Left cardiac atrium (tissue), 4 donors: ENCODE data around the gene CCP110. TPM values are rescaled to one million over a fixed set of nuclear protein-coding genes. Genes with fewer than 3 reads are reported as not detected.
"Not testable (repeated sequence)": the region's sequence is repeated elsewhere in the genome, so short reads cannot be mapped to it uniquely, and the experiment has no call there.

Source experiments
- ATAC-seq, 2 donors: fragments of 200-7000 bp; cut with Tn5 transposase; one replicate each; pipeline ENCODE4 v1.9.1; 2020; ENCODE audit warnings: mild to moderate bottlenecking in 2 of 2, moderate library complexity in 2 of 2
- DNase-seq: peaks from one replicate; pipeline ENCODE4 v3.0.0-alpha.2; 2020
- intact Hi-C, 2 donors: fragments of 100-400 bp; cut with DNase I; formaldehyde crosslinking; loops; one replicate each; pipeline versions ENCODE4 v1.14.1 to v1.15.1; 2022 to 2023
- total RNA-seq, 2 donors: library from RNA; stranded (reverse); fragmentation: NEBNext Ultra II Directional; extraction: Animal tissue kit (Norgen Biotek cat#: 25700); gene quantifications; one replicate each; pipeline ENCODE4 v1.2.1, GENCODE V29; 2021
- donor health status: DM: no; HTN: yes; CAD: no.
- donor health status: DM: no; HTN: yes; CAD: no; lungs with severe emphysema.
- donor health status: DM: yes; HTN: yes; CAD: no.
- donor health status: Dilated cardiomyopathy.

Gene CCP110
- total RNA-seq, 2 donors from 2014 or later = 7.9 to 9.3 TPM

- DNase-seq = no peak
- ATAC-seq = no peak
- intact Hi-C loops = no loop called here
Observed at GRCh38 chr16:19528666-19529065, 4.9 kb downstream of the CCP110 start.

GRCh38 chr16:19532601-19533000, 8.9 kb downstream of the CCP110 start:
- DNase-seq (no peak), ATAC-seq (no peak)
- intact Hi-C loops = no loop called here

- intact Hi-C loops = no loop called here
- DNase-seq (no peak), ATAC-seq (no peak)
Observed at GRCh38 chr16:19540241-19540970, 16.7 kb downstream of the CCP110 start.

GRCh38 chr16:19542138-19542821, 18.5 kb downstream of the CCP110 start:
- DNase-seq = no peak
- intact Hi-C loops = no loop called here
- ATAC-seq = no peak

- intact Hi-C loops = not testable (repeated sequence)
Observed at GRCh38 chr16:19543278-19543996, 19.7 kb downstream of the CCP110 start.

GRCh38 chr16:19548144-19548543, 24.4 kb downstream of the CCP110 start:
- DNase-seq (no peak), ATAC-seq (no peak)
- intact Hi-C loops = no loop called here

More at GRCh38 chr16:19543278-19543996, 19.7 kb downstream of the CCP110 start:
- not testable (repeated sequence) for ATAC-seq, DNase-seq

- intact Hi-C loops = no loop called here
- ATAC-seq (no peak), DNase-seq (no peak)
Observed at GRCh38 chr16:19549673-19550072, 25.9 kb downstream of the CCP110 start.

- intact Hi-C loops = loop anchor here in 1 of 2 donors (5.0 kb wide), 1 partner anchor 332 kb away; no protein-coding TSS in a partner anchor
- ATAC-seq = peak; percentile 99 to 100
Observed at GRCh38 chr16:19555186-19555937, 31.6 kb downstream of the CCP110 start, which contains the start of gene VPS35L. Gene VPS35L, plus strand, starts transcription at chr16:19555703. Its CDS starts 27 bp downstream, at chr16:19555730.

GRCh38 chr16:19555938-19556771, 32.4 kb downstream of the CCP110 start:
- no peak for DNase-seq
- intact Hi-C loops = loop anchor here in 1 of 2 donors (5.0 kb wide), 1 partner anchor 331 kb away; no protein-coding TSS in a partner anchor
- ATAC-seq = peak in 1 of 2 donors; percentile 1

More at GRCh38 chr16:19555186-19555937, 31.6 kb downstream of the CCP110 start, which contains the start of gene VPS35L:
- peak; percentile 99 for DNase-seq

GRCh38 chr16:19559242-19559910, 35.6 kb downstream of the CCP110 start:
- intact Hi-C loops = loop anchor here (2.0 to 5.0 kb wide), 2 partner anchors 327 to 328 kb away; no protein-coding TSS in a partner anchor
- DNase-seq = no peak
- no peak for ATAC-seq

- intact Hi-C loops = no loop called here
- ATAC-seq (no peak), DNase-seq (no peak)
Observed at GRCh38 chr16:19560078-19560477, 36.3 kb downstream of the CCP110 start.

GRCh38 chr16:19563377-19563776, 39.6 kb downstream of the CCP110 start:
- intact Hi-C loops = no loop called here
- DNase-seq (no peak), ATAC-seq (no peak)

- DNase-seq (no peak), ATAC-seq (no peak)
- intact Hi-C loops = no loop called here
Observed at GRCh38 chr16:19566362-19566761, 42.6 kb downstream of the CCP110 start.

- ATAC-seq (no peak), DNase-seq (no peak)
- intact Hi-C loops = no loop called here
Observed at GRCh38 chr16:19567560-19567959, 43.8 kb downstream of the CCP110 start.

GRCh38 chr16:19573997-19574396, 50.3 kb downstream of the CCP110 start:
- ATAC-seq (peak in 1 of 2 donors; percentile 26), DNase-seq (no peak)
- intact Hi-C loops = no loop called here

- DNase-seq = no peak
- intact Hi-C loops = no loop called here
- peak; percentile 61 to 68 for ATAC-seq
Observed at GRCh38 chr16:19574615-19575014, 50.9 kb downstream of the CCP110 start.

- no peak for ATAC-seq
- no peak for DNase-seq
- intact Hi-C loops = no loop called here
Observed at GRCh38 chr16:19578378-19578971, 54.7 kb downstream of the CCP110 start.
